GM12891 (cell line): ENCODE data around the gene MGMT.

ENCODE experiments used
- POLR2A ChIP-seq: IDR thresholded peaks from 2 replicates; pipeline ENCODE4 v1.6.1; 2011; ENCODE audit warnings: low read depth, low read length, control low read depth
- POLR2AphosphoS5 ChIP-seq: IDR thresholded peaks from 2 replicates; pipeline ENCODE4 v1.6.1; 2011; ENCODE audit warnings: low read depth, low read length, control low read depth
- TAF1 ChIP-seq: IDR thresholded peaks from 2 replicates; pipeline ENCODE4 v1.6.1; 2011; ENCODE audit warnings: low read depth, low read length, control low read depth

DNA sequence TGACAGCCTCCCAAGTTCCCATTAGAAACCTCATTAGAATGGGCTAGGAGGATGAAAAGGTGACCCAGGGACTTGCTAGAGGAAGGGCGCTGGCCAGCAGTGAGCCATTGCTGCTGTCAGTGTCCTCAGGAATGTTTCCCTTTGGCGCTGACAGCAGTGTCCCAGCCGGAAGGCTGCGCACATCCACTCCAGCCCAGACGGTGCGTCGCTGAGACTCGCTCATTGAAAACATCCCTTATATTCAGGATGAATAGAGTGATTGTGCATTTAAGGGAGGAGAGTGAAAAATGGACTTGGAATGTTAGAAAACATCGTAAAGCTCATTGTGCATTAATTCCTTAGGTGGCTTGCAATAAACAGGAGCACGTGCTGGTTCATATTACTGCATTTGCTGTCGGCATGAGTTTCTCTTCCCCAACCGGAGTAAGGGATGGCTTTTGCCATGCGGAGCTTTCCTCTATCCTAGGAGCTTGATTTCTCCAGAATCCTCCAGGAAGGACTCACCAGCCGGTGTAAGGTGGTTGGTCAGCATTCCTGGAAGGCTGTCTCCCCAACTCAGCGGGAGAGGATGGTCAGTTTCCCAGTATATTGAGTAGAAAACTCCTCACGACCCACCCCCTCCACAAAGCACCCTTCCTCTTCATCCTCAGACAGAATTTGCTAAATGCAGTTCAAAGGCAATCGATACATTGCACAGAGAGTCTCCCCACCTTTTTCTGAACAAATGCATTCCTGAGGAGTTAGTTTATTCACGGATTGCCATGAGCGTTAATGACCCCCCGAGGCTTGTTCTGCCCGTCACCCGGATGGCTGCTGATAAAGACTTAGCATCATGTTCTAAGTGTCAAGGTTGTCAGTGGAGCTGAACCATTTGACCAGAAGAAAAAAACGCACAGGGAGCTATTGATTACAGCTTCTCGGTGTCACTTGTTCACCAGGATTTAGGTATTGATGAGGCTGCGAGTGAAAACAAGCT, 295.2 kb downstream of the MGMT start:
- no peak for TF ChIP-seq POLR2A
- TF ChIP-seq POLR2AphosphoS5 = no peak
- TF ChIP-seq TAF1 = no peak
